Limb (tissue), 2 donors: ENCODE data around the gene STK11.

ENCODE experiments used
- DNase-seq, 2 donors: peaks; one replicate each; pipeline ENCODE4 v3.0.0-alpha.2; 2016; ENCODE audit errors: extremely low spot score in 2 of 2

The STK11 gene

DNA sequence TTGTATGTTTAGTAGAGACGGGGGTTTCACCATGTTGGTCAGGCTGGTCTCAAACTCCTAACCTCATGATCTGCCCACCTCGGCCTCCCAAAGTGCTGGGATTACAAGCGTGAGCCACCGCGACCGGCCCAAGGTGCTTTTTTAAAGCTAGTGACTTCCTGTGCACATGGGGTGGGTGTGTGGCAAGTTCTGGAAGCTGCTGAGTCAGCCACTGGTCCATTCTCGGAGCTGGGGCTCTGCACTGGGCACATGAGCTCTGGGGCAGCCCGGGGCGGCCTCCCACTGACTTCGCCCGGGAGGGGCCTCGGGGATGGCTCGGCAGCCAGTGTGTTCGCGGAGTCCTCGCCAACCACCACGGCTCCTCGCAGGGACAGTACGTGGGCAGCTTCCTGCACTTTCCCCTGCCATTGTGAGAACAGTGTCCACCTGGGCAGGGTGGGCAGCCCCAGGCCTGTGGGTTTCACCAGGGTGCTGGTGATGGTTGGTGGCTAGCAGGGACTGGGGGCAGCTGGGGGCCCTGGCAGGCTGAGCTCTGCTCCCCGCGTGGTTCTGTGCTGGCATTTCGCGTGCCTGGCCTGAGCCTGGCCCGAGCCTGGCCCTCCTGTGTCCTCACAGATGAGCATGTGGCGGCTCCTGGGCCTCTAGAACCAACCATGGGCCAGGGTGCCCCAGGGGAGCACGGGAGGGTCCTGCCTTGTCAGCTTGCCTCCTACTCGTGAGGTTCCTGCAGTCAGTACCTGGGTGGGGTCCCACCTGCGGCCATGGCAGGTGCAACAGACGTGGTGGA lies 20.1 kb downstream of the STK11 start:
- DNase-seq: no peak

DNA sequence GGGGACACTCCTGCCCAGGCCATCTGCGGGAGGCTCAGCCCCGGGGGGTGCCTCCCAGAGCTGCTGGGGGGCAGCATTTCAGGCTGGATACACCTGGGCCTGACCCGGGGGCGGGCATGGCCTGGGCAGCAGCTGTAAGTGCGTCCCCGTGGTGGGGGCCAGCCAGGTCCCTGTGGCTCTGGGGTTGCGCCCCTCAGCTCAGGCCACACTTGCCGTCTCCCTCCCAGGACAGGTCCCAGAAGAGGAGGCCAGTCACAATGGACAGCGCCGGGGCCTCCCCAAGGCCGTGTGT lies 20.6 kb downstream of the STK11 start:
- no peak for DNase-seq

GRCh38 chr19:1226522-1227303 lies 21.1 kb downstream of the STK11 start:
- DNase-seq: no peak

- DNase-seq: no peak
Observed at GRCh38 chr19:1227304-1228054, 21.9 kb downstream of the STK11 start.

DNA sequence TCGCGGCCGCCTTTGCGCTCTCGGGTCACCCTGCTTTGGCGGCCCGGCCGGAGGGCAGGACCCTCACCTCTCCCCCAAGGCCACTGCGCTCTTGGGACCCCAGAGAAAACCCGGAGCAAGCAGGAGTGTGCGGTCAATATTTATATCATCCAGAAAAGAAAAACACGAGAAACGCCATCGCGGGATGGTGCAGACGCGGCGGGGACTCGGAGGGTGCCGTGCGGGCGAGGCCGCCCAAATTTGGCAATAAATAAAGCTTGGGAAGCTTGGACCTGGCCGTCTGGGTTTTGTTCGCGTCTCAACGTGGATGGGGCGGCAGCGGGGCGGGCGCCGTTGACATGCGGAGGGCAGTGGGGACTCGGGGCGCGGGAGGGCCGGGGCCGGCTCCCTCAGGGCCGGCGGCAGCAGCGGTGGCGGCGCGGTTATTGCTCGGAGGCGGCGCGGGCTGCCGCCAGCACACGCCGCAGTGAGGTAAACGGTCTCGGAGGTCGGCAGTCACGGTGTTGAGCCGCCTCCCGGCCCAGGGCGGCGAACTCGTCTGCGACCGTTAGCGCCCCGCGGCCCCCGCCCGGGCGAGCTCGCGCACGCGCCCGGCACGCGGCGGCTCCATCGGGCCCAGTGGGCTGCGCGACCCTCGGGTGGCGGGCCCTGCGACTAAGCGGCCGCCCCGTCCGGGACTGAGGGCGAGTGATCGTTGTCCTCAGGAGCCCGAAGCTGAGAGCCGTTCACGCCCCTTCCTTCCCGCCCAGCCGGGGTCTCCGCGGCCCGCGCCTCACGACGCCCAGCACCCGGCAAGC lies 22.8 kb downstream of the STK11 start:
- DNase-seq: no peak

- no peak for DNase-seq
Observed at GRCh38 chr19:1229056-1229923, 23.7 kb downstream of the STK11 start.

DNA sequence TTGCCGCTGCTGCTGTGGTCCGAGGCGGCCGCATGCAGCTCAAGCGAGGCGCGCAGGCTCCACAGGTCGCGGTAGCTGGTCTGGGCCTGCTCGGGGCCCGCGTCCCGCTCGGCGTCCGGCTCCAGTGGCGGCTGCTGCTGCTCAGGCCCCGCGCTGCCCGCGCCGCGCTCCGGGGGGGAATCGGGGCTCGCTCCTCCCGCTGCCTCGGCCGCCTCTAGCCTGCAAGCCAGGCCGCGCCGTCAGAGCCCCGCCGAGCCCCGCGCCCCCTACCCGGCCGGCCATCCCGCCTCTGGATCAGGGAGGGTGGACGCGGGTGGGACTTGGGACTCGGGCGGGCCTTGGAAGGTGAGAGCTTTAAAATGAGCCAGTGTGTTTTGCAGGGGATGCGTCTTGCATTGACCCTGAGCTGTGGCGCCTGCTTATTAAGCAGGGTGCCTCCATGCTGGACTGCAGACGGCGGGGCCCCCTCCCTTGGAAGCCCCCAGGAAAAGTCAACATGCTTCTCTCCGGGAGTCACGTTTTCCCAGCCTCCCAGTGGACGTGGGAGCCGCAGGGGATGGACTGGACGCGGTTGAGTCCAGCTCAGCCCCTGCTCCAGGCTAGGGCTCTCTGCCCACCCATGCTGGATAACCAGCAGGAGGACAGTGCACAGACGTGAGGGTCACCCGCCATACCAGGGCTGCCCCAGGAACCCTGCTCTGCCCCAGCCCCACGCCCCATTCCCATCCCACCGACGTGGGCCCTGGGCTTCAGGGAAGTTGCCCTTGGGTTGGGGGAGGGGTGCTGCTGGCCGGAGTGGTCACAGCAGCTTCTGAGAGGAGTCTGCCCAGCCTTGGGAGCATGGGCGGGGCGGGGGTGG lies 24.6 kb downstream of the STK11 start:
- no peak for DNase-seq

- no peak for DNase-seq
Observed at GRCh38 chr19:1230783-1231489, 25.4 kb downstream of the STK11 start.

DNA sequence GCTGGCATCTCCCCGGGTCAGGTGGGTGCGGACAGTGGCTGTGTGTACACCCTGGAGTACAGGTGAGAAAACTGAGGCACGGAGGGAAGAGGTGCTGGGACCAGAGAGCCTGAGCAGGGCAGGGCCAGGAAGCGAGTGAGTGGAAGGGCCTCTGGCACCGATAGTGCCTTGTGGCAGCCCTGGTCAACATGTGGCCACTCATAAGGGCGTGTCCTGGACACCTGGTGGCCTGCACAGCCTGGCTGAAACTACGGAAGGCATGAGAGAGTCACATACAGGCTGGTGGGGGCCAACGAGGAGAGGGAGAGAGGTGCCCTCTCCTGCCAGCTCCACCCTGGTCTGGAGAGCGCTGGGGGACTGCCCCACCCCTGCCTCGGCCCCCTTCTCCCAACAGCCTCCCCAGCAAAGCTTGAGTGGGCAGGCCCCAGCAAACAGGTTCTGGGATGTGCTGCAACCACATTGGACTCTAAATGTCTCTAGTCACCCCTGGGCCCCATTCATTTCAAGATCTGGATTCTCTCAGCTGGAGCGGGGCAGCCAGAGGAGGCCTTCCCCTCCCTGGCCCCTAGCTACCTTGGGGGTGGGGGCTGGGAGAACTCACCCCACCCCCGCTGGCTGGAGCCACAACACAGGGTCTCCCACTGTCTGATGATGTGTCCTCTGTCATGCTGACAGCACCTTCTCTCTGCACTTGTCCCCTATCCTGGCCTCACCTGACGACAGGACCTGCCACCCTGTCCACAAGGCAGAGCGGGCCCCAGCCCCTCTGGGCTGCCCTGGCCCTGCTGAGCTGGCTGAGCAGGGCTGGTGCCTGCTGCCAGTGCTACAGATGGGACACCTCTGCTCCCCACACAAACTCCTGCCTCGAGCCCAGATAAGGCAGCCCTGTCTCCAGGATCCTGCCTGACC lies 26.4 kb downstream of the STK11 start:
- no peak for DNase-seq

GRCh38 chr19:1232652-1233072 lies 27.1 kb downstream of the STK11 start:
- no peak for DNase-seq

GRCh38 chr19:1233115-1233667 lies 27.6 kb downstream of the STK11 start:
- DNase-seq: no peak

- no peak for DNase-seq
Observed at GRCh38 chr19:1234051-1234954, 28.7 kb downstream of the STK11 start.

GRCh38 chr19:1234955-1235380 lies 29.4 kb downstream of the STK11 start:
- no peak for DNase-seq

DNA sequence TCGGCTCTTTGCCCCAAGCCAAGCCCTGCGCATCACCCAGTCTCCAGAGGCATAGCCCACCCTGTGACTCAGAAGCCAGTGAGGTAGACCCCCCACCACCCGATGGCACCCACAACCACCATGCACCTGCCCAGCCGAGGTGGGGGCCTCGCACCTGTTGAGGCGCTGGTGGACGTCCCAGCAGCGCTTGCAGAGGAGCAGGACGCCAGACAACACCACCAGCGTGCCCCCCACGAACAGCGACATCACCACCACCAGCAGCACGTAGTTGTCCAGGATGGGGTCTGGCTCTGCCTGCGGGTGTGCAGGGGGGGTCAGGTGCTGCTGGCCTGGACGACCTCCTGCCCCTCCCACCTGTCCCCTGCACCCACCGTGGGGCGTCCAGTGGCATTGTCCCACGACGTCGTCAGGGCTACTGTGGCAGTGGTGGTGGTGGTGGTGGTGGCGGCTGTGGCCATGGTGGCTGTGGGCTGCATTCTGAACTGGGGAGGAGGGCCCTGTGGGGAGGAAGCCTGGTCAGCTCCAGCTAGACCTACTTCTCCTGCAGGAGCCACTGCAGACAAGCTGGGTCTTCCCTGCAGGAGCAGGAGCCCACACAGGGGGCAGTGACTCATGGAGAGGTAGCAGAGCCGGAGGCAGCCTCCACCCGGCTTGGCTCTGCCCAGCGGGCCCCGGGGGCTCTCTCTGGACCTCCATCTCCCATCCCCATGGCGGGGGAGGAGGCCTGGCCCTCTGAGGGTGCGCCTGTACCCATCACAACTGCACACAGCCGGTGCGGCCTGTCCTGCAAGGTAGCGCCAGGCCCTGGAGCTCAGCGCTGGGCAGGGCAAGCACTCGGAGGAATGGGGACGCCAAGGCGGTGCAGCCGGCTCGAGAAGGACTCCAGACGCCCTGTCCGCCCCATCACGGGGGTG lies 30.3 kb downstream of the STK11 start:
- no peak for DNase-seq

GRCh38 chr19:1236576-1236975 lies 31.0 kb downstream of the STK11 start:
- DNase-seq: no peak
